ENCODE results near the gene CNOT6L. TPM values are rescaled to one million over a fixed set of nuclear protein-coding genes. Genes with fewer than 3 reads are reported as not detected.

CNOT6L gene
- total RNA-seq, 1 experiment from 2014 or later, result 14.5 TPM

DNA sequence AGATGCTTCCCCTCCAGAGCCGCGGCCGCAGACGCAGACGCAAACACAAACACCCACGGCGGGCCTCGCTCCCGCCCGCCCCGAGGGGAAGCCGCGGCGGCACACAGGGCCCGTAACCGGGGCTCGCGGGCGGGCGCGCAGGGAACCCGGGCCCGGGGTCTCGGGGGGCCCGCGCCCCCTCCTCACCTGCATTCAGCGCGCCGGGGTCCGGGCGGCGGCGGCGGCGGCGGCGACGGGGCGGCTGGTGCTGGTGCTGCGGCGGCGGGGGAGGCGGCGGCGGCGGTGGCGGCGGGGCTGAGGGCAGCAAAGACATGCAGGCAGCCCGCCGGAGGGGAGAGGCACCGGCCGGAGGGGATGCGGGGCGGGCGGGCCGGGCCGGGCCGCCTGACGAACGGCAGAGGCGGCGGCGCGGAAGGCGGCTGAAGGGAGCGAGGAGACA, 255 bp upstream of the CNOT6L start:
- no peak overlapping the region for H3K27ac ChIP-seq (ENCODE audit: insufficient read length, low read depth, low read length)
- H2BK120ac ChIP-seq (ENCODE audit: low read depth, low read length, poor library complexity, severe bottlenecking), result no peak overlapping the region
- no peak overlapping the region for H3K4ac ChIP-seq (ENCODE audit: low read depth, low read length)
- no peak overlapping the region for H4K91ac ChIP-seq (ENCODE audit: insufficient read length, low read depth, low read length)
- H3K56ac ChIP-seq (ENCODE audit: insufficient read length, low read depth, low read length), result no peak overlapping the region
- H3K9ac ChIP-seq (ENCODE audit: extremely low read depth, insufficient read length, low read length), result peak overlapping the region; percentile 39
- Mint-ChIP-seq H3K9me3 (peaks cover 0 to 3% of the 10 kb centered on the region in 2 experiments; a peak in 3 of 5 replicates), H3K27me3 (ENCODE audit: low read depth) (peaks cover 6% of the 10 kb centered on the region; the same call in 1 of the 2 replicates), H3K4me3 (peak overlapping the region; percentile 94 to 97), H3K36me3 (ENCODE audit: insufficient read depth in 1 of 3, low read depth in 3 of 3) (no peaks in the 10 kb centered on the region; a peak in 1 of 7 replicates), H3K27ac (peak overlapping the region in 1 of 3 experiments; percentile 56; a peak in 1 of 7 replicates), H3K4me1 (peaks cover 14 to 17% of the 10 kb centered on the region in 2 experiments)
- H3T11ph ChIP-seq (ENCODE audit: low read length), result no peak overlapping the region
- no peak overlapping the region for H3K23ac ChIP-seq (ENCODE audit: insufficient read length, low read depth, low read length)
- H3K4me2 ChIP-seq (ENCODE audit: insufficient read depth, insufficient read length, low read length), result peak overlapping the region; percentile 69
- TF ChIP-seq, protein P1, sequence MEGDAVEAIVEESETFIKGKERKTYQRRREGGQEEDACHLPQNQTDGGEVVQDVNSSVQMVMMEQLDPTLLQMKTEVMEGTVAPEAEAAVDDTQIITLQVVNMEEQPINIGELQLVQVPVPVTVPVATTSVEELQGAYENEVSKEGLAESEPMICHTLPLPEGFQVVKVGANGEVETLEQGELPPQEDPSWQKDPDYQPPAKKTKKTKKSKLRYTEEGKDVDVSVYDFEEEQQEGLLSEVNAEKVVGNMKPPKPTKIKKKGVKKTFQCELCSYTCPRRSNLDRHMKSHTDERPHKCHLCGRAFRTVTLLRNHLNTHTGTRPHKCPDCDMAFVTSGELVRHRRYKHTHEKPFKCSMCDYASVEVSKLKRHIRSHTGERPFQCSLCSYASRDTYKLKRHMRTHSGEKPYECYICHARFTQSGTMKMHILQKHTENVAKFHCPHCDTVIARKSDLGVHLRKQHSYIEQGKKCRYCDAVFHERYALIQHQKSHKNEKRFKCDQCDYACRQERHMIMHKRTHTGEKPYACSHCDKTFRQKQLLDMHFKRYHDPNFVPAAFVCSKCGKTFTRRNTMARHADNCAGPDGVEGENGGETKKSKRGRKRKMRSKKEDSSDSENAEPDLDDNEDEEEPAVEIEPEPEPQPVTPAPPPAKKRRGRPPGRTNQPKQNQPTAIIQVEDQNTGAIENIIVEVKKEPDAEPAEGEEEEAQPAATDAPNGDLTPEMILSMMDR (conservative IDR thresholded peaks at IDR 0.05), result no peak
- H3K79me2 ChIP-seq (ENCODE audit: insufficient read depth, low read length), result no peaks in the 10 kb centered on the region; the same call in 1 of the 2 replicates
- no peak overlapping the region for H2BK15ac ChIP-seq (ENCODE audit: low read depth, low read length)
- no peaks in the 10 kb centered on the region for H4K20me1 ChIP-seq (ENCODE audit: control insufficient read depth, insufficient read depth, insufficient read length)
- peak; percentile 32 for DNase-seq
- H2BK5ac ChIP-seq (ENCODE audit: insufficient read length, low read length), result no peak overlapping the region
- no peak overlapping the region for H2BK20ac ChIP-seq (ENCODE audit: low read depth, low read length, poor library complexity, severe bottlenecking)
- no peaks in the 10 kb centered on the region for H3K9me3 ChIP-seq (ENCODE audit: control insufficient read depth, low read depth, low read length)
- H2AK5ac ChIP-seq (ENCODE audit: insufficient read length, low read length), result no peak overlapping the region
- H3K14ac ChIP-seq (ENCODE audit: insufficient read depth, low read length), result 0 out of 2 replicates have a peak overlapping the region, but pooled peaks have one; percentile 34
- H3K4me1 ChIP-seq (ENCODE audit: insufficient read depth, low read length), result no peaks in the 10 kb centered on the region; the same call in 1 of the 2 replicates
- H3K23me2 ChIP-seq (ENCODE audit: insufficient read length, low read depth, low read length, poor library complexity, severe bottlenecking), result peaks cover 8% of the 10 kb centered on the region
- no peak overlapping the region for H4K8ac ChIP-seq (replicated peaks; ENCODE audit: insufficient read length, low read depth, low read length)
- WGBS (ENCODE audit: extremely low coverage, insufficient read length, low lambda C conversion rate), result no CpG with 5 or more reads among the region's 66 CpGs
- no peak overlapping the region for H3K18ac ChIP-seq (ENCODE audit: insufficient read length, low read depth, low read length)
- no peaks in the 10 kb centered on the region for H3K79me1 ChIP-seq (ENCODE audit: insufficient read depth, low read depth, low read length, poor library complexity, severe bottlenecking)
- H4K5ac ChIP-seq (ENCODE audit: insufficient read length, low read depth, low read length), result no peak overlapping the region
- H2BK12ac ChIP-seq (ENCODE audit: insufficient read length, low read depth, low read length), result no peak overlapping the region
- H3K27me3 ChIP-seq (ENCODE audit: insufficient read depth, low read length), result no peaks in the 10 kb centered on the region
- no peak overlapping the region for H2AFZ ChIP-seq (ENCODE audit: low read length)

Measured in H9 (cell line).